Parathyroid adenoma (tissue), 2 donors: Measurements from ENCODE around the gene TRIM45.

Experiments used
- H2AFZ ChIP-seq: fragments of 300-600 bp; sonication (generic); one replicate; pipeline ENCODE4 v1.7.0; 2017; ENCODE audit warnings: antibody characterized with exemption, mild to moderate bottlenecking
- H3K27ac ChIP-seq: fragments of 300-600 bp; sonication (generic); one replicate; pipeline ENCODE4 v1.7.0; 2017
- H3K27me3 ChIP-seq: fragments of 300-600 bp; sonication (generic); one replicate; pipeline ENCODE4 v1.7.0; 2017; ENCODE audit warnings: low read length; ENCODE audit not compliant: control insufficient read depth, insufficient read depth
- H3K36me3 ChIP-seq: fragments of 300-600 bp; sonication (generic); one replicate; pipeline ENCODE4 v1.7.0; 2017; ENCODE audit warnings: low read length; ENCODE audit not compliant: control insufficient read depth, insufficient read depth
- H3K4me1 ChIP-seq: fragments of 300-600 bp; sonication (generic); one replicate; pipeline ENCODE4 v1.7.0; 2017; ENCODE audit warnings: control low read depth
- H3K4me2 ChIP-seq: fragments of 300-600 bp; sonication (generic); one replicate; pipeline ENCODE4 v1.7.0; 2017; ENCODE audit warnings: low read length
- H3K4me3 ChIP-seq: fragments of 300-600 bp; sonication (generic); one replicate; pipeline ENCODE4 v1.7.0; 2017; ENCODE audit warnings: low read depth, low read length
- H3K79me2 ChIP-seq: fragments of 300-600 bp; sonication (generic); one replicate; pipeline ENCODE4 v1.7.0; 2017; ENCODE audit warnings: control low read depth
- H3K9ac ChIP-seq: fragments of 300-600 bp; sonication (generic); one replicate; pipeline ENCODE4 v1.7.0; 2017; ENCODE audit warnings: mild to moderate bottlenecking
- H3K9me3 ChIP-seq: fragments of 300-600 bp; sonication (generic); one replicate; pipeline ENCODE4 v1.7.0; 2017; ENCODE audit warnings: low read length; ENCODE audit not compliant: control insufficient read depth
- TF ChIP-seq, protein P1 (sequence below): fragments of 300-600 bp; sonication (generic); IDR thresholded peaks from one replicate; pipeline ENCODE4 v1.7.0; 2017; ENCODE audit warnings: antibody characterized with exemption, mild to moderate bottlenecking
- donor health status: primary hyperparathyroidism.

Gene TRIM45

DNA sequence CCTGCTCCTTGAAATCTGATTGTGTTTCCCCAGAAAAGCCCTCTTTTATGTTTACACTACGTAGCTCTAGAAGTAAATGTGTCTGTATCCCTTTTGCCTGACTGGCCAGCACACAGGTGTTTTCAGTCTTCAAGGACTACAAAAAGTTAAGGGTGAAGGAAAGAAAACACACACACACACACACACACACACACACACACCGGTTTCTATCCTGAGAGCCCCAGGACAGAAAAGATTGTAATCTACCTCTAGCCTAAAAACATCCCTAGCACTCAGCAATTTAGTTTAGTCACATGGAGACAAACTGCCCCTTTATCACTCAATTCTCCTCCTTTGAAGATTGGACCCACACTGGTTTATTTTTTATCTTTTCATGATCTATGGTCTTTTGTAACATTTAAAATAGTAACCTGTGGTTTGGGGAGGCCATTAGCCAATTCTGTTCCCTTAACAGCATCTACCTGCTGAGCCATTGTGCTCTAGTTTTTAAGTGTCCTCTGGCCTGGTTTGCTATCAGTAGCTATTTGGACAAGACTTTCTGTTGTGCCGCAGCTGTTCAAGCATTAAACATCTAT, 15.8 kb upstream of the TRIM45 start:
- TF ChIP-seq, protein P1, sequence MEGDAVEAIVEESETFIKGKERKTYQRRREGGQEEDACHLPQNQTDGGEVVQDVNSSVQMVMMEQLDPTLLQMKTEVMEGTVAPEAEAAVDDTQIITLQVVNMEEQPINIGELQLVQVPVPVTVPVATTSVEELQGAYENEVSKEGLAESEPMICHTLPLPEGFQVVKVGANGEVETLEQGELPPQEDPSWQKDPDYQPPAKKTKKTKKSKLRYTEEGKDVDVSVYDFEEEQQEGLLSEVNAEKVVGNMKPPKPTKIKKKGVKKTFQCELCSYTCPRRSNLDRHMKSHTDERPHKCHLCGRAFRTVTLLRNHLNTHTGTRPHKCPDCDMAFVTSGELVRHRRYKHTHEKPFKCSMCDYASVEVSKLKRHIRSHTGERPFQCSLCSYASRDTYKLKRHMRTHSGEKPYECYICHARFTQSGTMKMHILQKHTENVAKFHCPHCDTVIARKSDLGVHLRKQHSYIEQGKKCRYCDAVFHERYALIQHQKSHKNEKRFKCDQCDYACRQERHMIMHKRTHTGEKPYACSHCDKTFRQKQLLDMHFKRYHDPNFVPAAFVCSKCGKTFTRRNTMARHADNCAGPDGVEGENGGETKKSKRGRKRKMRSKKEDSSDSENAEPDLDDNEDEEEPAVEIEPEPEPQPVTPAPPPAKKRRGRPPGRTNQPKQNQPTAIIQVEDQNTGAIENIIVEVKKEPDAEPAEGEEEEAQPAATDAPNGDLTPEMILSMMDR, result no peak
- no peaks in the 10 kb centered on the region for H3K4me1 ChIP-seq
- peak overlapping the region; percentile 53 for H3K4me2 ChIP-seq
- H3K9ac ChIP-seq, result no peak overlapping the region
- H3K27ac ChIP-seq, result no peak overlapping the region
- H3K4me3 ChIP-seq, result no peak overlapping the region
- H3K36me3 ChIP-seq, result no peaks in the 10 kb centered on the region
- no peak overlapping the region for H2AFZ ChIP-seq
- no peaks in the 10 kb centered on the region for H3K9me3 ChIP-seq
- H3K27me3 ChIP-seq, result no peaks in the 10 kb centered on the region
- no peaks in the 10 kb centered on the region for H3K79me2 ChIP-seq

DNA sequence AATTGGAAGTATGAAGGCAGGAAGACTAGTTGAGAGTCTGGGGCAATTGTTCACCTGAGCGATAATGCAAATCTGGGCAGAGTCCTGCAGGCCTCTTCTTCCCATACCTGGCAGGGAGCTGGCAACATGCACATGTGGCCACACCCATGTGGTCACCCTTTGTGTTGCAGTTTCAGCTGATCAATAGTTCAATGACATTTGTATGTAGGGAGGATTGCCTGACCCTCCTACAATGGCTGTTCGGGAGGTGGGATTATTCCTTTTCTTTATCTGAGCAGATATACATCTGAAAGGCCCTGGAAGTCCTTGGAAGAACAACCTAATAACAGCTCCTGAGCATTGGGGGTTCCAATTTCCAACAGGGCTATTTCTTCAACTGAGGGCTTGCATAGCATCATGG, 15.2 kb upstream of the TRIM45 start:
- Histone ChIP-seq H3K4me2 (peak overlapping the region; percentile 53), H3K36me3 (no peaks in the 10 kb centered on the region), H3K27ac (no peak overlapping the region), H3K27me3 (no peaks in the 10 kb centered on the region), H3K4me3 (no peak overlapping the region), H3K9me3 (no peaks in the 10 kb centered on the region), H3K4me1 (no peaks in the 10 kb centered on the region), H3K79me2 (no peaks in the 10 kb centered on the region), H3K9ac (no peak overlapping the region), H2AFZ (no peak overlapping the region)
- TF ChIP-seq, protein P1, result no peak

DNA sequence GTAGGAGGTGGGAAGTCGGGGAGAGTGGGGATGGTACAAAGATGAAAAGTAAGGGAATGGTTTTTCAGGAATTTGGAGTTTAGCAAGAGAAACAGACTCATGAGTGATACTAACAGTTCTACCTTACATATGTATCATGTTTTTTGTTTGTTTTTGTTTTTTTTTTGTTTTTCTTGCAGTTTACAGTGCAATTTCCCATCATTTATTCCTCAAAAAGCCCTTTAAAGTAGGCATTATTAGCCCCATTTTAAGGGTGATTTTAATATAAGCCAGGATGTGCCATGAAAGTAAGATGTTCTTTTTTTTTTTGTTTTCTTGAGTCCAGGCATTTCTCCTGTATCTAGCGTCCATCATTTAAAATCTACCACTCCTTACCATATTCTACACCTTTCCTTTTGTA, 13.8 kb upstream of the TRIM45 start:
- H3K4me2 ChIP-seq, result no peak overlapping the region
- H3K27me3 ChIP-seq, result no peaks in the 10 kb centered on the region
- TF ChIP-seq, protein P1, result no peak
- H2AFZ ChIP-seq, result no peak overlapping the region
- no peak overlapping the region for H3K27ac ChIP-seq
- no peak overlapping the region for H3K4me3 ChIP-seq
- no peaks in the 10 kb centered on the region for H3K4me1 ChIP-seq
- no peaks in the 10 kb centered on the region for H3K36me3 ChIP-seq
- no peaks in the 10 kb centered on the region for H3K9me3 ChIP-seq
- no peaks in the 10 kb centered on the region for H3K79me2 ChIP-seq
- no peak overlapping the region for H3K9ac ChIP-seq

DNA sequence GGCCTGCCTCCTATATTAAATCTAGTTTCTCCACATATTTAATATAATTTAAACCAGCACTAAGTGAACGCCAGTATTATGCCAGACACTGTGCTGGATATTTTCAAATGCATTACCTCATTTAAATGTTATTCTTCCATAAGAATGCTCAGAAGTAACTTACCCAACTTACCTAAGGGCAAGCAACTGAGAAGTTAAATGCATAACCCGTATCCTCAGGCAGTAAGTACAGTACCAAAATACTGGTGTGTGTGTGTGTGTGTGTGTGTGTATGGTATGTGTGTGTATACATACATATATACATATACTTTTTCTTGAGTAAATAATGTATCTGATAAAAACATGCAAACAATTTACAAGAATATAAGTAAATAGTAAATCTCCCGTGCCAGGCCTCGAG, 9.0 kb upstream of the TRIM45 start:
- no peak overlapping the region for H3K4me3 ChIP-seq
- no peaks in the 10 kb centered on the region for H3K27me3 ChIP-seq
- no peak overlapping the region for H3K4me2 ChIP-seq
- H2AFZ ChIP-seq, result no peak overlapping the region
- H3K9ac ChIP-seq, result no peak overlapping the region
- TF ChIP-seq, protein P1, result no peak
- H3K4me1 ChIP-seq, result no peaks in the 10 kb centered on the region
- H3K79me2 ChIP-seq, result no peaks in the 10 kb centered on the region
- H3K9me3 ChIP-seq, result no peaks in the 10 kb centered on the region
- H3K36me3 ChIP-seq, result no peaks in the 10 kb centered on the region
- no peak overlapping the region for H3K27ac ChIP-seq

DNA sequence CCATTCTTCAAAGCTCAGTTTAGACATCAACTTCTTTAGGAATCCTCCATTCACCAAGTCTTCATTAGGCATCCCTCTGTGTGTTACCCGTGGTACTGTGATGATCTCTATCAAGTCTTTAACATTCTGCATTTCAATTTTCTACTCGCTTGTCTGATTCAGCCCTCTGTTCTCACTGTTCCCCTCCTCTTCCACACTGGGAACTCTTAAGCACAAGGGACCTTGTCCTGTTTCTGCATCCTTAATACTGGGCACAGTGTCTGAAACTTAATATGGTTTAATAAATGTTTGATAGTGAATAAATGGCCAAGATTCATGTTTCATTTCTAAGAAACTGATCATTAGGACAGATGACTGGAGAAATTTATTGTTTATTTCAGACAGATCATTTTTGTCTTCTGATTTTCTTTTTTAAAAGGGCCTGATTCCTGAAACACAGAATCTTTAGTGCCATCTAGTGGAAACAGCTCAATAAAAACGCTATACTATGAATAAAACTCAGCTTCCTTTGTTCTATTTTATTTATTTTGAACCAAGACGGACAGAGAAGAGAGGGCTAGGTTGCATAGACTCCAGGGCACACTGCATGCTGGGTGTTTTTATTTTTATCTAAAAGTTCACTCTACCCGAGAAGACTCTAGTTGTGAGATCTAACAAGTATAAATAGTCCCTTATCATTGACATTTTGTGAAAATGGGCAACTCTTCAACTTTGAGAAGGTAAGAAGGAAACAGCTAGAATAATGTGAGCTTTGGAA, 7.0 kb upstream of the TRIM45 start:
- Histone ChIP-seq H3K27ac (no peak overlapping the region), H3K79me2 (no peaks in the 10 kb centered on the region), H3K27me3 (no peaks in the 10 kb centered on the region), H2AFZ (no peak overlapping the region), H3K9ac (no peak overlapping the region), H3K4me2 (peak overlapping the region; percentile 1), H3K9me3 (no peaks in the 10 kb centered on the region), H3K4me1 (no peaks in the 10 kb centered on the region), H3K36me3 (no peaks in the 10 kb centered on the region), H3K4me3 (no peak overlapping the region)
- TF ChIP-seq, protein P1, result peak; percentile 33
